Thoracic aorta endothelial cell (primary cell): ENCODE results near the gene GLYATL3. TPM values are rescaled to one million over a fixed set of nuclear protein-coding genes. Genes with fewer than 3 reads are reported as not detected.

Source experiments
- total RNA-seq: library from RNA; depleted of rRNA; stranded (reverse); fragments of >200 nt; gene quantifications from 2 replicates; pipeline ENCODE4 v1.2.3, GENCODE V29; 2012

Gene GLYATL3
- total RNA-seq, result not detected in 2 replicates

GRCh38 chr6:49499623-49500022 lies at the start of gene GLYATL3:
TSS of gene GLYATL3 (plus strand) at chr6:49499923. CDS start at chr6:49511991, 12,068 bp downstream.

GRCh38 chr6:49462927-49463611 lies 36.7 kb upstream of the GLYATL3 start, which contains the start of the genes CENPQ and MMUT:
TSS of gene CENPQ (plus strand) at chr6:49463370. CDS start at chr6:49470177, 6,807 bp downstream.
TSS of gene MMUT (minus strand) at chr6:49463253. CDS start at chr6:49459466, 3,787 bp downstream.

DNA sequence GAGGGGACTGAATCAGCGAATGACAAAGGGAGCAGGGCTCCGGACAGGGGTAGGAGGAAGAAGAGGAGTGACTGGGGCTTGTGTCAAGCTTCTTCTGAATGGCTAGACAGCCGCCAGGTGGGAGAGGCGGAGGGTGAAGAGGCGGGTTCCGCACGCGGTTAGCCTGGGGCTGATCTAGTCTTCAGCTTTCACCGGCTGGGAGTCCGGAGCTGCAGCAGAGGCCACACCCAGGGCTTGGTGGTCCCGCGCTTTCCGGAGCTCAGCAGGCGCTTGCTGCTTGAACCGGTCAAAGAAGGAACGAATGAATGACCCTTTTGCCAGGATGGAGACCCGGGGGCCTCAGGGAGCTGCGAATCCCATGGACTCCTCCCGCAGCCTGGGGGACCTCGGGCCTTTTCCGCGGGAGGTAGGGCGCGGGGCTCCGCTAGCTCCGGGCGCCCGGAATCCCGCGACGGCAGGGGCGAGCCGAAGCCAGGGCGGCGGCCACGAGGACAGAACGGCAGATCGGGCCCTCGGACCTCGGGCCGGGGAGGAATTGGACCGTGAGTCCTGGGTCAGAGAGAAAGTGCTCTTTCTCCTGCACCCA lies 50.9 kb downstream of the GLYATL3 start, which contains the start of gene C6orf141:
C6orf141 (plus strand) TSS at position 177 of the 586 bp plus-strand sequence; CDS start at position 302, 125 bp downstream.

Other genes starting within 250 kb of the GLYATL3 start
- 14.6 and 17.3 TPM in 2 replicates for gene MMUT, start 36.7 kb upstream of the GLYATL3 start, total RNA-seq
- gene CENPQ, start 36.6 kb upstream of the GLYATL3 start, total RNA-seq, result 14.4 and 15.8 TPM in 2 replicates
- gene C6orf141, start 50.7 kb downstream of the GLYATL3 start, total RNA-seq, result 7.8 and 8.3 TPM in 2 replicates
- not detected in 2 replicates for gene RHAG, start 136.9 kb downstream of the GLYATL3 start, total RNA-seq
- gene CRISP2, start 213.6 kb downstream of the GLYATL3 start, total RNA-seq, result not detected in 2 replicates
- not detected in 2 replicates for gene CRISP3, start 244.5 kb downstream of the GLYATL3 start, total RNA-seq